HepG2 (cell line): ENCODE measurements around the gene PSKH1. TPM values are rescaled to one million over a fixed set of nuclear protein-coding genes. Genes with fewer than 3 reads are reported as not detected.
A peak's percentile ranks its signal among the peaks of the same experiment; 100 is the strongest.

Source experiments
- CC2D1A ChIP-seq: sonication (generic); formaldehyde crosslinking; IDR thresholded peaks from 2 replicates; pipeline ENCODE4 v1.8.1; 2023; ENCODE audit warnings: mild to moderate bottlenecking, missing genetic modification reagents
- NFE2L1 ChIP-seq: sonication (generic); formaldehyde crosslinking; IDR thresholded peaks from 2 replicates; pipeline ENCODE4 v1.4.0; 2020; ENCODE audit warnings: missing genetic modification reagents, mild to moderate bottlenecking, borderline replicate concordance
- PLSCR1 ChIP-seq: sonication (generic); formaldehyde crosslinking; IDR thresholded peaks from 2 replicates; pipeline ENCODE4 v1.5.0; 2020; ENCODE audit warnings: missing genetic modification reagents, mild to moderate bottlenecking, borderline replicate concordance
- SAFB2 ChIP-seq: sonication (generic); formaldehyde crosslinking; IDR thresholded peaks from 2 replicates; pipeline ENCODE4 v1.5.1; 2020; ENCODE audit warnings: missing genetic modification reagents, low read depth, mild to moderate bottlenecking, borderline replicate concordance
- SIX1 ChIP-seq: sonication (generic); formaldehyde crosslinking; IDR thresholded peaks from 2 replicates; pipeline ENCODE4 v1.4.0; 2020; ENCODE audit warnings: missing genetic modification reagents, borderline replicate concordance
- ZNF407 ChIP-seq: sonication (generic); formaldehyde crosslinking; IDR thresholded peaks from one replicate; pipeline ENCODE4 v1.5.1; 2020; ENCODE audit warnings: mild to moderate bottlenecking, missing genetic modification reagents; ENCODE audit errors: not compliant biosample characterization
- ZNF44 ChIP-seq: sonication (generic); formaldehyde crosslinking; IDR thresholded peaks from 2 replicates; pipeline ENCODE4 v1.5.1; 2020; ENCODE audit warnings: mild to moderate bottlenecking, missing genetic modification reagents
- ZNF605 ChIP-seq: sonication (generic); formaldehyde crosslinking; IDR thresholded peaks from 2 replicates; pipeline ENCODE4 v1.8.0; 2022; ENCODE audit warnings: mild to moderate bottlenecking, missing genetic modification reagents
- ZNF629 ChIP-seq: sonication (generic); formaldehyde crosslinking; conservative IDR thresholded peaks from 2 replicates; pipeline ENCODE4 v1.5.0; 2020; ENCODE audit warnings: missing genetic modification reagents
- polyA plus RNA-seq, 8 experiments: library from polyadenylated mRNA; depleted of rRNA in 3 of 8; stranded (reverse) in 7 of 8; unstranded in 1 of 8; fragments of >200 nt; fragmentation: Illumina TruSeq in 4 of 8; extraction: Trizol in 4 of 8; gene quantifications; 2 replicates each; pipeline versions ENCODE4 v1.2.1 to v1.2.3, GENCODE V29; 2011 to 2016; ENCODE audit warnings: low read depth in 4 of 8, missing spikeins in 1 of 8, mixed read lengths in 1 of 8; ENCODE audit not compliant: insufficient read depth in 1 of 8
- total RNA-seq, 5 experiments: library from RNA; depleted of rRNA; stranded (reverse); fragments of >200 nt; fragmentation: Illumina TruSeq; extraction: Trizol; gene quantifications; 2 replicates each; pipeline ENCODE4 v1.2.3, GENCODE V29; 2016; ENCODE audit warnings: low read depth in 1 of 5
- TF ChIP-seq, protein P1 (sequence below): sonication (generic); formaldehyde crosslinking; conservative IDR thresholded peaks from 2 replicates; pipeline ENCODE4 v1.4.0; 2020; ENCODE audit warnings: missing genetic modification reagents
- TF ChIP-seq, protein P2 (sequence below): sonication (generic); formaldehyde crosslinking; IDR thresholded peaks from 2 replicates; pipeline ENCODE4 v1.4.0; 2020; ENCODE audit warnings: missing genetic modification reagents
- TF ChIP-seq, protein P3 (sequence below): IDR thresholded peaks from 2 replicates; pipeline ENCODE4 v1.6.1; 2016; ENCODE audit warnings: missing biosample characterization, missing genetic modification reagents, low read depth

Gene PSKH1
- total and polyA plus RNA-seq, 2 of the 13 experiments (the other 11 are each of a cell fraction or from before 2014, with no cell fraction given) = 8.4 to 19.1 TPM

DNA sequence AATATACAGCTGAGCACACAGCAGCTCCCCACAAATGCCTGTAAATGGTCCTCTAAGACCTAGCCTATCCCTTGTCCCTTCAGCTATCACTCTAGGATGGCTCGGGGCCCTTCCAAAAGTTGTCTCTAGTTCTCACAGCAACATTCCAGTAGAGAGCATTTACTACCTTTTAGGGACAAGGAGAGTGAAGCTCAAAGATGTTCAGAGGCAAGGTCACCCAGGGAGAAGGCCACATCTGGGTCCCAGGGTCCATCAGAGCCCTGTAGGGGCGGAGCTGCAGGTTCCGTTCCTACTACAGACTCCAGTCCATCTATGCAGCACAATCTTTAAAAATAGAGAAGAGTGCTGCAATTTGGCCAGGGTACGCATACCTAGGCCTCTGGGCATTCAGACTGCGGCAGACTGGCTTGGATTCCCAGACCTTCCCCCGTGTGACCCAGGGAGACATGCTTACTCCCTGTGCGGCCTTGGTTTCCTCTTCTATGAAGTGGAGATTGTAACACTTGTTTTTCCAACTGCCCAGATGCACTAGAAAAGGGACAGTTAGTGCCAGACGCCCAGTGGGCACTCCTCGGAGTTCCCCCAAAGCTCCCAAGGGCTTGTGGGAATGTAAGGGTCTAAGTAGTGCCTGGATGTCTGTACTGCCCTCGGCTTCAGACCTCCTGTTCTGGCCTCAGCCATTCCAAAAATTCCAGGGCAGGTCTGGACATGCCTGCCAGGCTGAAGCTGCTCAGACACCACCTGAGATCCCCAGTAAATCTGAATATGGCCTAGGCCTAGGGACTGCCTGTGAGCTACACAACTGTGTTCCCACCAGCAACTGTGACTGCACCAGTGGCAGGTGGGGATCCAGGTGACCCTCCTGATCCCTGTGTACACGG lies 72.9 kb downstream of the PSKH1 start (continued):
- TF ChIP-seq ZNF407 (no peak), SAFB2 (CRISPR knock-in tag) (0 out of 2 replicates have a peak, but pooled peaks have one; percentile 55), ZNF605 (CRISPR knock-in tag) (peak; percentile 44; the same call in 1 of the 2 replicates), CC2D1A (CRISPR knock-in tag) (0 out of 2 replicates have a peak, but pooled peaks have one; percentile 85), PLSCR1 (no peak), SIX1 (CRISPR knock-in tag) (no peak), ZNF44 (CRISPR knock-in tag) (no peak), ZNF629 (CRISPR knock-in tag) (no peak), NFE2L1 (CRISPR knock-in tag) (no peak)
- TF ChIP-seq, protein P1, sequence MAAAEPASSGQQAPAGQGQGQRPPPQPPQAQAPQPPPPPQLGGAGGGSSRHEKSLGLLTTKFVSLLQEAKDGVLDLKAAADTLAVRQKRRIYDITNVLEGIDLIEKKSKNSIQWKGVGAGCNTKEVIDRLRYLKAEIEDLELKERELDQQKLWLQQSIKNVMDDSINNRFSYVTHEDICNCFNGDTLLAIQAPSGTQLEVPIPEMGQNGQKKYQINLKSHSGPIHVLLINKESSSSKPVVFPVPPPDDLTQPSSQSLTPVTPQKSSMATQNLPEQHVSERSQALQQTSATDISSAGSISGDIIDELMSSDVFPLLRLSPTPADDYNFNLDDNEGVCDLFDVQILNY (CRISPR knock-in tag) = no peak
- TF ChIP-seq, protein P2, sequence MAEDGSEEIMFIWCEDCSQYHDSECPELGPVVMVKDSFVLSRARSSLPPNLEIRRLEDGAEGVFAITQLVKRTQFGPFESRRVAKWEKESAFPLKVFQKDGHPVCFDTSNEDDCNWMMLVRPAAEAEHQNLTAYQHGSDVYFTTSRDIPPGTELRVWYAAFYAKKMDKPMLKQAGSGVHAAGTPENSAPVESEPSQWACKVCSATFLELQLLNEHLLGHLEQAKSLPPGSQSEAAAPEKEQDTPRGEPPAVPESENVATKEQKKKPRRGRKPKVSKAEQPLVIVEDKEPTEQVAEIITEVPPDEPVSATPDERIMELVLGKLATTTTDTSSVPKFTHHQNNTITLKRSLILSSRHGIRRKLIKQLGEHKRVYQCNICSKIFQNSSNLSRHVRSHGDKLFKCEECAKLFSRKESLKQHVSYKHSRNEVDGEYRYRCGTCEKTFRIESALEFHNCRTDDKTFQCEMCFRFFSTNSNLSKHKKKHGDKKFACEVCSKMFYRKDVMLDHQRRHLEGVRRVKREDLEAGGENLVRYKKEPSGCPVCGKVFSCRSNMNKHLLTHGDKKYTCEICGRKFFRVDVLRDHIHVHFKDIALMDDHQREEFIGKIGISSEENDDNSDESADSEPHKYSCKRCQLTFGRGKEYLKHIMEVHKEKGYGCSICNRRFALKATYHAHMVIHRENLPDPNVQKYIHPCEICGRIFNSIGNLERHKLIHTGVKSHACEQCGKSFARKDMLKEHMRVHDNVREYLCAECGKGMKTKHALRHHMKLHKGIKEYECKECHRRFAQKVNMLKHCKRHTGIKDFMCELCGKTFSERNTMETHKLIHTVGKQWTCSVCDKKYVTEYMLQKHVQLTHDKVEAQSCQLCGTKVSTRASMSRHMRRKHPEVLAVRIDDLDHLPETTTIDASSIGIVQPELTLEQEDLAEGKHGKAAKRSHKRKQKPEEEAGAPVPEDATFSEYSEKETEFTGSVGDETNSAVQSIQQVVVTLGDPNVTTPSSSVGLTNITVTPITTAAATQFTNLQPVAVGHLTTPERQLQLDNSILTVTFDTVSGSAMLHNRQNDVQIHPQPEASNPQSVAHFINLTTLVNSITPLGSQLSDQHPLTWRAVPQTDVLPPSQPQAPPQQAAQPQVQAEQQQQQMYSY (CRISPR knock-in tag) = peak; percentile 86
- TF ChIP-seq, protein P3, sequence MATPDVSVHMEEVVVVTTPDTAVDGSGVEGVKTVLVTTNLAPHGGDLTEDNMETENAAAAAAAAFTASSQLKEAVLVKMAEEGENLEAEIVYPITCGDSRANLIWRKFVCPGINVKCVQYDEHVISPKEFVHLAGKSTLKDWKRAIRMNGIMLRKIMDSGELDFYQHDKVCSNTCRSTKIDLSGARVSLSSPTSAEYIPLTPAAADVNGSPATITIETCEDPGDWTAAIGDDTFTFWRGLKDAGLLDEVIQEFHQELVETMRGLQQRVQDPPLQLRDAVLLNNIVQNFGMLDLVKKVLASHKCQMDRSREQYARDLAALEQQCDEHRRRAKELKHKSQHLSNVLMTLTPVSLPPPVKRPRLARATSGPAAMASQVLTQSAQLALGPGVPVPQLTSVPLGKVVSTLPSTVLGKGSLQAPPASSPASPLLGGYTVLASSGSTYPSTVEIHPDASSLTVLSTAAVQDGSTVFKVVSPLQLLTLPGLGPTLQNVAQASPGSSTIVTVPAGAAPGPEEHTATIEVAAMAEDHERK (CRISPR knock-in tag) = no peak
